ENCODE results near the gene CCDC6.
"Not testable (repeated sequence)": the region's sequence is repeated elsewhere in the genome, so short reads cannot be mapped to it uniquely, and the experiment has no call there.

CCDC6 gene

DNA sequence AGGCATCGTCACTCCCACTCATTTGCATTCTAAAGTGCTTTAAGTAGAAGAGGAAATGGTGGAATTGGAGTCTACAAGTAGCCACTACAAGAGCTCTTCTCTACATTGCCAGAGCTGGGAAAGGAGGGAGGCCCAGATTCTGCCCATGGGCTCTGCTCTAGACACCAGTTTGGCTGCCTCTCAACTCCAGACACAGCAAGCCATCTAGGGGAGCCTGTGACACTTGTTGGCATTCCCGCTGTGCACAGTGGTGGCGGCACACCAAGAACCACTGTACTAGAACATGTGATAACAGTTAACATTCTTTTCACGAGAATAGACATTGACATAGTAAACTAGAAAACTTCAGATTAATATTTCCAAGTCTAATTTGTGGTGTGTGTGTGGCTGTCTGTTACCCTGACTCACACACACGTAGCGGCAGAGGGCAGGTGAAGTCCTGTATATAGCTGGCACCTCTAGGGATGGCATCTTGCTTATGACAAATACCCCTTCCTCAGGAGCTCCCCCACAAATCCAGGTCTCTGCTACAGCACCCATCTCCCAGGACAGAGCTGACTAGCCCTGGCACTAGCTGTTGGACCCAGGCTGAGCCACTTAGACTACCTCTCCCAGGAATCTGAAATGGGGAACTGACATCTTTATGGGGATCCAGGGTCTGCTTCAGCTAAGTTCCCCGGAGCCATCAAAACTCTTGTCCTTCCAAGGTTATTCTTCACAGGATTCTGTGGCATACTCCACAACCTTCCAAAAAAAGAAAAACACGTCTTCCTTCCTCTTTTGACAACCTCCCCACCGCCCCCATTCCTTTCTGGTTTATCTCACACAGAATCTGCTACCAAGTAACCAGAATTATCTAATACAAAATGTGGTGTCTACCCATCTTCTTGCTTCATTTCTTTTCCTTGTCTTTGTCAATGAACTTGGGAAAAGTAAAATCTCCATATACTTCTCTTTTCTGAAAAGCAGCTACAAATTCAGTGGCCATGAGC lies 98.4 kb downstream of the CCDC6 start:
- DNase-seq: no peak

- DNase-seq: no peak
Measured at GRCh38 chr10:59805014-59805413, 101.3 kb downstream of the CCDC6 start.

- DNase-seq: no peak
Measured at GRCh38 chr10:59804220-59804619, 102.1 kb downstream of the CCDC6 start.

- DNase-seq: no peak
Measured at GRCh38 chr10:59803714-59804113, 102.6 kb downstream of the CCDC6 start.

DNA sequence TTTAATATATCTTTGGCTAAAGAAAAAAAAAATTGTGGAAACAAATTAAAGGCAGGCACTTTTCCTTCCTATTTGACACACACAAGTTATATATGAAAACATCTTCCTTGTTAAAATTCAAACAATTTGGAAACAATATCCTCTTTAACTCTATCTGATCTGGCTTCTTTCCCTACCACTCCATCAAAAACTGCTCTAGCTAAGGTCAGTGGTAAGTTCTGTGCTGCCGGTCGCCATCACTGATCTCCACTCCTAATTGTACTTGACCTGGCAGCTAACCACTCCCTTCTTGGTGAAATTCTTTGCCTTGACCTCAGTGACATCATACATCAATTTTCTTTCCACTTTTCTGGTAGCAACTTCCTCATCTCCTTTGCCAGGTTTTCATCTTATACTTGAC lies 105.2 kb downstream of the CCDC6 start:
- no peak for DNase-seq

DNA sequence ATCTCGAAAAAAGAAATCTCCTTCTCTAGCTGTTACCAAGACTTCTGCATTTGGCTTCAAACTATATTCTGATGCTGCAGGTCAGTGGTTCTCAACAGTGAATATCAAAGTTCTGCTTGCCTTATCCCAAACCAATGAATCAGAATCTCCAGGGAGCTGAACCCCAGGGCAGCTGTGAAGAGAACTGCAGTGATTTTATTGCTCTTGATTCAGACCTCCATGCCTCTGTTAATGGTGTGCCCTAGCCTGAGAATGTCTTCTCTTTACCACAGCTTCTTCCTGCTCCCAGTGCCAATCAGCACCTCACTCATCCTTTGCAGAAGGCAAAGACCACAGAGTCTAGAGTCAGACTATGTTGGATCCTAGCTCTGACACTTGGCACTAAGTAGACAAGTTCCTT lies 106.9 kb downstream of the CCDC6 start:
- no peak for DNase-seq

- no peak for DNase-seq
Measured at GRCh38 chr10:59793919-59794318, 112.4 kb downstream of the CCDC6 start.

DNA sequence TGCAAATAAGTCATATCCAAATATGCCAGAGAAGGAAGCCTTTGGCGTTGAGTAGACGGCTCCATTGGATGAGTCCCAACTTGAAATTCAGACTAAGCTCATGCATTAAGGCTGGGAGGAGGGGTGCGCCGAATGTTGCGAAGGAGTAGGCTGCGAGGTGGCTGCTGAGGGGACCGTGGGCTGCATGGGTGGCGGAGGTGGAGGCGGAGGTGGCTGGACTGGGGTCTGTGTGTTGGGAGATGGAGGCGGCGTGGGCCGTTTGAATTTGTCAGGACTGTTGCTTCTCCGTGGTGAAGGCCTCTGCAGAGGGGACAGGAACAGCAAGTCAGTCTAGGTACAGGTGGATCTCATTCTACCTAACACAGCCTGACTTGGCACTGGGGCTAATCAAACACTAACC lies 113.5 kb downstream of the CCDC6 start:
- no peak for DNase-seq

DNA sequence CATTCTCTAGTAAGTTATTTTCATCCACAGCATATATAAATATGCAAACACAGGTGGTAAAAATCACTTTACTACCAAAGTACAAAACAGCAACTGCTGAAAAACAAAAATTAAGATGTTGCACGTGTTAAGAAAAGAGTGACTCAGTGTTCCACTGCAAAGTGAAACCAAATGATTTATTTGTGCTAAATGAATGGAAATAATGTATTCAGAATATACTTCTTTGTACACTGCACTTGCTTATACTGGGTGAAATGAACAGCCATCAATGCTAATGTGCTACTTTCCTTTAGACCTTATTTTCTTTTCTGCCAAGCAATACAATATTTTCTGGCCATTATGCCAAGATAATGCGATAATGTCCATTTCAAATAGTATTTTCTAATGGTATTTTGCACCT lies 114.8 kb downstream of the CCDC6 start:
- no peak for DNase-seq

DNA sequence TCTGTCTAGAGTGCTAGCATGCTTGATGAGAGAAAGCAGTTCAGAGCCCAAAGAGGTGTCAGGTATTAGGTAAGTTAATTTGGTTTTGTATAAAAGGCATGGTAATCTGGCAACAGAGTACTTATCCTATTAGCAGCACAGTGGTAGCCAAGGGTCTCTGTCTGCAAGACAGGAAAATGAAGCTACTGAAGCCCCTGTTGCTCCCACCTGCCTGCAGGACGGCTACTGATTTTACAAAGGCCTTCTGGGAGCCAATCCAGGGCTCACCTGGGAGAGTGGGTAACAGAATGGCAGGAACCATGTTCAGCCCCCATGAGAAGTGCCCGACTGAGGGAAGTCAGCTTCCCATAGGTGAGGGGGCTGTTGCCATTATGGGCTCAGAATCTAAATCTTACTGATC lies 116.3 kb downstream of the CCDC6 start:
- not testable (repeated sequence) for DNase-seq

DNA sequence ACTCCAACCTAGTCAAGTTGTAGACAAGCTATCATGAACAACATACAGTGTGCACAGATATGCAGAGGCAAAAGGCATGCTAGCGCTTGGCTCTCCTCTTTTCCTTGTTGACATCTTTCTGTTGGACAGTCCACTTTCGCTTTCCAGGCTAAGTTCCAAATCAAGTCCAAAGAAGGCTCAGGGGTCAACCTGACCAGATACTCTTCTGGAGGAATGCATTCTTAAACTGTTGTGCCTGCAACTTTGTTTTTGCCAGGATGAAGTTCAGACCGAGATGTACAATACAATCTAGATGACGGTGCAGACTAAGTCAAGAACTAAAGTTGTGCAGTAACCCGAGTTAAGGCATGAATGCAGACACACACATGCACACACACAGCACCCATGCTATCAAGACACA lies 117.4 kb downstream of the CCDC6 start:
- not testable (repeated sequence) for DNase-seq

GRCh38 chr10:59787032-59787431 lies 119.3 kb downstream of the CCDC6 start:
- not testable (repeated sequence) for DNase-seq

- not testable (repeated sequence) for DNase-seq
Measured at GRCh38 chr10:59785476-59785875, 120.9 kb downstream of the CCDC6 start.

DNA sequence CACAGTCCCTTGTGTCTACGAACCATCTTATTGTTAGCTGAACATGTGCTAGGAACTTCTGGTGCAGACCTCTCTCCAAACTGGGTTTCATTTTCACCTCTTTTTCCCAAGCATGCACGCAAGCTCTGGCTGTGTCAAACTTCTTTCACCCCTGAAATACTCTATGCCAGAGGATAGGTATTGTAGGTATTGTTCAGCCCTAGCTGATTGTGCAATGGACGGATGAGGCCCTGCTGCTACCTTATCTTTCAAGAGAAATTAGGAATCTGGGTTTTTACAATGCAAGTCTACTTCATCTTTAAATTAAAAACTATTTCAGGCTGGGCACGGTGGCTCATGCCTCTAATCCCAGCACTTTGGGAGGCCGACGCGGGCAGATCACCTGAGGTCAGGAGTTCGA lies 124.8 kb downstream of the CCDC6 start:
- DNase-seq: no peak

- no peak for DNase-seq
Measured at GRCh38 chr10:59779756-59780533, 126.4 kb downstream of the CCDC6 start.

- DNase-seq: no peak
Measured at GRCh38 chr10:59774451-59774850, 131.9 kb downstream of the CCDC6 start.

DNA sequence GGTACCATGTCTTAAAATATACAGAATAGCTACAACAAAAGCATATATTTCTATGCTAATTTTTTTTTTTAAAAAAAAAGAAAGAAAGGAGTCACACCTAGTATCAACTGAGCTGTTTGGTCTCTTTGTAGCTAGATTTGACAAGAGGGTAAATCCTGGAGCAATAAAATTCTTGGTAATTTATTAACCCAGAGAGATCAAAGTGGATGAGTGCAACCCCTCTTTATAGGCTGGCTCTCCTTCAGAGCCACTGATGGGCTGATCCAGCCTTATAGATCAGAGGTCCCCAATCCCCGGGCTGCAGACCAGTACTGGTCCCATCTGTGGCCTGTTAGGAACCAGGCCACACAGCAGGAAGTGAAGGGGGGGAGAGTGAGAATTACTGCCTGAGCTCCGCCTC lies 133.3 kb downstream of the CCDC6 start:
- no peak for DNase-seq

DNA sequence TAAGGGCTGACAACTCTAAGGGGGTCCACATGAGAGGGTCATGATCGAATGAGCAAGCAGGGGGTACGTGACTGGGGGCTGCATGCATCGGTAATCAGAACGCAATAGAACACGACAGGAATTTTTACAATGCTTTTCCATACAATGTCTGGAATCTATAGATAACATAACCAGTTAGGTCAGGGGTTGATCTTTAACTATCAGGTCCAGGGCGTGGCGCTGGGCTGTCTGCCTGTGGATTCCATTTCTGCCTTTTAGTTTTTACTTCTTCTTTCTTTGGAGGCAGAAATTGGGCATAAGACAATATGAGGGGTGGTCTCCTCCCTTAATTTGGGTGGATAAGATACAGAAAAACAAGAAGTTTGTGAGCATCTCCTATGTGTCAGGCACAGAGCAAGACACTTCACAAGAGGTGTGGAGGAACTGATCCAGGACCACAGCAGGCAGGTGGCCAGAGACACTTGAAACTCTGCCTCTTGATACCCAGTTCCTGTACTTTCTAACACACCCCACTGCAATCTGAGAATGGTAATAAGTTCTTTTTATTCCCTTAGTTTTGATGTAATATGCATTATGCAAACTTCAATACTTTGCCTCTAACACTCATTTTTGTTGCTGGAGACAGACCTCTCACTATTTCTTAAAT lies 135.1 kb downstream of the CCDC6 start:
- no peak for DNase-seq

DNA sequence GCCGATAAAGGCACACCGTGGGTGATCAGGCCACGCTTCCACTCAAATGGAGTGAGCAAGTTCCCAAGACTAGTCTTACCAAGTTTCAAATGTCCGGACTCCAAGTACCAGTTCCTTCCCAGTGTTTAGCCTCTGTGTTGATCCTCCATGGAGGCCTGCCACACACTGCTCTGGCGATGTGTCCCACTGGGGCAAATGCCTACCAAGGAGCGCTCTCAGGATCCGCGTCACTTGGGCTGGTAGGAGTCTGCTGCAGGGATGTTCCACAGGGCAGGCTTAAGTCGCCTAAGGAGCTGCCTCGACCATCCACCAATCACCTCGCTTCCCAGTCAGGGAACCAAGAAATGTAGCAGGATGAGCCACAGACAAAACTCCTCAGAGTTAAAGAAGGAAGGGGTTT lies 135.7 kb downstream of the CCDC6 start:
- no peak for DNase-seq

- DNase-seq: no peak
Measured at GRCh38 chr10:59762505-59762904, 143.9 kb downstream of the CCDC6 start.

GRCh38 chr10:59757966-59758365 lies 148.4 kb downstream of the CCDC6 start:
- DNase-seq: no peak

DNA sequence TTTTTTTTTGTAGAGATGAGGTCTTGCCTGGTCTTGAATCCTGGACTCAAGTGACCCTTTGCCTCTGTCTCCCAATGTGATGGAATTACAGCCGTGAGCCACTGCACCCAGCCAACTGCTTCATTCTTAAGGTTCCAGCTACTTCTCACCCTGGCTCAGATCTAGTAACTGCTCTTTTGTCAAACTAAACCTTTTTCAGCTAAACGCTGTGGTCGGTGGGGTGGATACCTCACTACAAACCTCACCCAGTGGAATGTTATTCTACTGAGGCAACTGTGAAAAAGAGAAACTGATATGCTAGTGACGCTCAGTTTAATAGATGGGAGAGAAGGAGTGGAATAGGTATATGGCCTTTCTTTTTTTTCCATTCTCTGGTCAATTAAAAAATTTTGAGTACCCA lies 151.4 kb downstream of the CCDC6 start:
- DNase-seq: no peak

- DNase-seq: no peak
Measured at GRCh38 chr10:59753267-59753666, 153.1 kb downstream of the CCDC6 start, which contains the start of gene MRLN. Gene MRLN, minus strand, starts transcription at chr10:59753455.
